Mucosa of descending colon (tissue), 3 donors: Measurements from ENCODE around the gene GET3. TPM values are rescaled to one million over a fixed set of nuclear protein-coding genes. Genes with fewer than 3 reads are reported as not detected.
"Not testable (repeated sequence)": the region's sequence is repeated elsewhere in the genome, so short reads cannot be mapped to it uniquely, and the experiment has no call there.

Source experiments
- ATAC-seq: fragments of 200-7000 bp; cut with Tn5 transposase; one replicate; pipeline ENCODE4 v1.9.1; 2020; ENCODE audit warnings: mild to moderate bottlenecking, moderate library complexity
- DNase-seq, 3 donors: peaks; one replicate each; pipeline ENCODE4 v3.0.0-alpha.2; 2020
- H3K36me3 ChIP-seq: fragments of 200-600 bp; one replicate; pipeline ENCODE4 v1.8.0; 2021; ENCODE audit warnings: low read depth, mild to moderate bottlenecking
- H3K4me1 ChIP-seq: fragments of 200-600 bp; one replicate; pipeline ENCODE4 v1.8.0; 2021; ENCODE audit warnings: low read depth, mild to moderate bottlenecking
- H3K4me3 ChIP-seq: fragments of 200-600 bp; one replicate; pipeline ENCODE4 v1.8.0; 2021; ENCODE audit warnings: mild to moderate bottlenecking
- H3K9me3 ChIP-seq: fragments of 200-600 bp; one replicate; pipeline ENCODE4 v1.8.0; 2021; ENCODE audit warnings: mild to moderate bottlenecking
- intact Hi-C, 2 donors: fragments of 100-400 bp; cut with DNase I in 1 of 2; cut with micrococcal nuclease in 1 of 2; formaldehyde crosslinking; loops; one replicate each; pipeline versions ENCODE4 v1.11.0 to v1.11.1; 2022; cut with DNase I, micrococcal nuclease
- total RNA-seq, 3 donors: library from RNA; stranded (reverse); fragmentation: NEBNext Ultra II Directional in 2 of 3; extraction: Animal tissue kit (Norgen Biotek cat#: 25700) in 2 of 3; gene quantifications; one replicate each; pipeline versions ENCODE4 v1.2.1 to v1.2.4, GENCODE V29; 2021 to 2023
- TF ChIP-seq, protein P1 (sequence below): fragments of 200-600 bp; IDR thresholded peaks from one replicate; pipeline ENCODE4 v1.8.0; 2022; ENCODE audit warnings: antibody characterized with exemption, mild to moderate bottlenecking
- donor health status: DM: no; HTN: no; CAD: no; lungs with moderate emphysema.
- donor health status: DM: no; HTN: no; CAD: no.
- donor health status: DM: no; HTN: yes; CAD: no.

Gene GET3
- total RNA-seq, 3 donors from 2014 or later: 44.8 to 70.5 (median 50.0) TPM

DNA sequence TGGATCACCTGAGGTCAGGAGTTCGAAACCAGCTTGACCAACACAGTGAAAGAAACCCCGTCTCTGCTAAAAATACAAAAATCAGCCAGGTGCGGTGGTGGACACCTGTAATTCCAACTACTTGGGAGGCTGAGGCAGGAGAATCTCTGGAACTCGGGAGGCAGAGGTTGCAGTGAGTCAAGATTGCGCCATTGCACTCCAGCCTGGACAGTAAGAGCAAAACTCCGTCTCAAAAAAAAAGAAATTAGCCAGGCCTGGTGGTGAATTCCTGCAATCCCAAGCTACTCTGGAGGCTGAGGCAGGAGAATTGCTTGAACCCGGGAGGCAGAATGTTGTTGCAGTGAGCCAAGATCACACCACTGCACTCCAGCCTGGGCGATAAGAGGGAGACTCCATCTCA lies 28.7 kb upstream of the GET3 start:
- ATAC-seq: no peak
- Histone ChIP-seq H3K4me3 (no peak overlapping the region), H3K36me3 (peaks cover 8% of the 10 kb centered on the region), H3K9me3 (no peaks in the 10 kb centered on the region), H3K4me1 (no peaks in the 10 kb centered on the region)
- no peak for DNase-seq
- intact Hi-C loops: loop anchor here in 1 of 2 donors (5.0 kb wide), 1 partner anchor 49 kb away; no protein-coding TSS in a partner anchor
- TF ChIP-seq, protein P1, sequence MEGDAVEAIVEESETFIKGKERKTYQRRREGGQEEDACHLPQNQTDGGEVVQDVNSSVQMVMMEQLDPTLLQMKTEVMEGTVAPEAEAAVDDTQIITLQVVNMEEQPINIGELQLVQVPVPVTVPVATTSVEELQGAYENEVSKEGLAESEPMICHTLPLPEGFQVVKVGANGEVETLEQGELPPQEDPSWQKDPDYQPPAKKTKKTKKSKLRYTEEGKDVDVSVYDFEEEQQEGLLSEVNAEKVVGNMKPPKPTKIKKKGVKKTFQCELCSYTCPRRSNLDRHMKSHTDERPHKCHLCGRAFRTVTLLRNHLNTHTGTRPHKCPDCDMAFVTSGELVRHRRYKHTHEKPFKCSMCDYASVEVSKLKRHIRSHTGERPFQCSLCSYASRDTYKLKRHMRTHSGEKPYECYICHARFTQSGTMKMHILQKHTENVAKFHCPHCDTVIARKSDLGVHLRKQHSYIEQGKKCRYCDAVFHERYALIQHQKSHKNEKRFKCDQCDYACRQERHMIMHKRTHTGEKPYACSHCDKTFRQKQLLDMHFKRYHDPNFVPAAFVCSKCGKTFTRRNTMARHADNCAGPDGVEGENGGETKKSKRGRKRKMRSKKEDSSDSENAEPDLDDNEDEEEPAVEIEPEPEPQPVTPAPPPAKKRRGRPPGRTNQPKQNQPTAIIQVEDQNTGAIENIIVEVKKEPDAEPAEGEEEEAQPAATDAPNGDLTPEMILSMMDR: no peak

DNA sequence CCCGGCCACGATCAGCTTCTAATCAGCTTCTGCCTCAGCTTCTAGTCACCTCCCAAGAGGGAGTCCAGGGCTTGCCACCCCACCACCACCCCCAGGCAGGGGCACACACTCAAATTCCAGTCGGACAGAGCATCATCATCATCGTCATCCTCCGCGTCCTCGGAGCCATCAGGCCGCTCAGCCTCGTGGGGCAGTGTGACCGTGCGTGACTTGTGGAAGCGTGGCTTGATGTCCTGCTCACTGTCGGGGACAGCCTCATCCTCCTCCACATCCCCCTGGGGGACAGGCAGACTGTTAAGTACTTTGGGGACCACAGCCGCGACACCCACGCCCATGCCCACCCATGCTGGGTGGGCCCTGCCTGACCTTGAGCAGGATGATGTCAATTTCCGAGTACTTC lies 26.1 kb upstream of the GET3 start:
- intact Hi-C loops: no loop called here
- TF ChIP-seq, protein P1: no peak
- H3K4me1 ChIP-seq: no peaks in the 10 kb centered on the region
- DNase-seq: no peak
- no peak for ATAC-seq
- no peaks in the 10 kb centered on the region for H3K9me3 ChIP-seq
- peaks cover 8% of the 10 kb centered on the region for H3K36me3 ChIP-seq
- H3K4me3 ChIP-seq: no peak overlapping the region

DNA sequence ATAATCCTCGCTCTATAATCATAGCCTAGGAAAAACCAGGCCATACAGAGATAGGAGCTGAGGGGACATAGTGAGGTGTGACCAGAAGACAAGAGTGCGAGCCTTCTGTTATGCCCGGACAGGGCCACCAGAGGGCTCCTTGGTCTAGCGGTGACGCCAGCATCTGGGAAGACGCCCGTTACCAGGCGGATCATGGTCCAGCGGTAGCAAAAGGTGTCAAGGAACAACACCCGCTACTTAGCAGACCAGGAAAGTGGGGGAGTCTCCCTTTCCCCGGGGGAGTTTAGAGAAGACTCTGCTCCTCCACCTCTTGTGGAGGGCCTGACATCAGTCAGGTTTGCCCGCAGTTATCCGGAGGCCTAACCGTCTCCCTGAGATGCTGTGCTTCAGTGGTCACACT lies 25.2 kb upstream of the GET3 start:
- H3K9me3 ChIP-seq, ATAC-seq, H3K4me3 ChIP-seq, H3K4me1 ChIP-seq, H3K36me3 ChIP-seq, intact Hi-C loops: not testable (repeated sequence)
- peak in 2 of 3 donors; percentile 59 for DNase-seq

DNA sequence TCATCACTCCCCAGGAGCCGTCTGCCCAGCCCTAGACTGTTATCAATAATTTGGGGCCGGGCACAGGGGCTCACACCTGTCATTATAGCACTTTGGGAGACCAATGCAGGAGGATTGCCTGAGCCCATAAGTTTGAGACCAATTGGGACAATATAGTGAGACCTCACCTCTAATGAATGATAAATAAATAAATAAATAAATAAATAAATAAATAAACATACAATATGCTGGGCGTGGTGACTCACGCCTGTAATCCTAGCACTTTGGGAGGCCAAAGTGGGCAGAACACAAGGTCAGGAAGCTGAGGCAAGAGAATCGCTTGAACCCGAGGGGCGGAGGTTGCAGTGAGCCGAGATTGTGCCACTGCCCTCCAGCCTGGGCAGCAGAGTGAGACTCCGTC lies 24.0 kb upstream of the GET3 start:
- intact Hi-C loops: not testable (repeated sequence)

DNA sequence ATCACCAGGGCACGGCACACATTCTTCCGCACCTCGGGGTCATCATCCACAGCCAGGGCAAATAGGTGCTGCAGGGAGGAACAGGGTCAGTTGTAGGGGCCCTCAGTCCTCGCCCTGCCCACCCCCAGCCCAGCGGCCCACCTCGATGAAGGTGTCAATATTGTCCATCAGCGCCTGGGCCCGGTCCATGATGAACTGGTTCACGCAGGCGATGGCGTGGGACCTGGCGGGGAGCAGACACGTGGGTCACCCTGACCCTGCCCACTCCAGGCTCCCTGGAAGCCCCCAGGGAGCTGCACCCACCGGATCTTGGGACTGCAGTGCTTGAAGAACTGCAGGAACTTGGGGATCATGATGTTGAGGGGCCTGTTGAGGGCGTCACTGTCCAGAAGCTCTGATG lies 22.2 kb upstream of the GET3 start:
- ATAC-seq (no peak), DNase-seq (no peak)
- intact Hi-C loops: no loop called here
- Histone ChIP-seq H3K9me3 (no peaks in the 10 kb centered on the region), H3K4me1 (no peaks in the 10 kb centered on the region), H3K36me3 (peaks cover 6% of the 10 kb centered on the region), H3K4me3 (no peak overlapping the region)
- TF ChIP-seq, protein P1: no peak

More for the DNA sequence above, 24.0 kb upstream of the GET3 start:
- H3K4me3 ChIP-seq, H3K9me3 ChIP-seq, H3K4me1 ChIP-seq, DNase-seq, H3K36me3 ChIP-seq, ATAC-seq: not testable (repeated sequence)

DNA sequence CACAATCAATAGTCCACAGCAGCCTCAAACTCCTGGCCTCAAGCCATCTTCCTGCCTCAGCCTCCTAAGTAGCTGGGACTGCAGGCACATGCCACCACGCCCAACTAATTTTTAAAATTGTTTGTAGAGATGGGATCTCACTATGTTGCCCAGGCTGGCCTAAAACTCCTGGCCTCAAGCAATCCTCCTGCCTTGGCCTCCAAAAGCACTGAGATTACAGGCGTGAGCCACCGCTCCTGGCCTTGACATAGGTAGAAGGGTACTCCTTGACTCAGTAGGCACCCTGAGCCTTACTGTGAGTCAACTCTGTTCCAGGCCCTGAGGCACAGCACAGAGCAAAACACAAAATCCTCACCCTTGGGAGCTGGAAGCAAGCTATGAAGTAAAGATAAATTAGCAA lies 21.4 kb upstream of the GET3 start:
- no peaks in the 10 kb centered on the region for H3K36me3 ChIP-seq
- TF ChIP-seq, protein P1: no peak

DNA sequence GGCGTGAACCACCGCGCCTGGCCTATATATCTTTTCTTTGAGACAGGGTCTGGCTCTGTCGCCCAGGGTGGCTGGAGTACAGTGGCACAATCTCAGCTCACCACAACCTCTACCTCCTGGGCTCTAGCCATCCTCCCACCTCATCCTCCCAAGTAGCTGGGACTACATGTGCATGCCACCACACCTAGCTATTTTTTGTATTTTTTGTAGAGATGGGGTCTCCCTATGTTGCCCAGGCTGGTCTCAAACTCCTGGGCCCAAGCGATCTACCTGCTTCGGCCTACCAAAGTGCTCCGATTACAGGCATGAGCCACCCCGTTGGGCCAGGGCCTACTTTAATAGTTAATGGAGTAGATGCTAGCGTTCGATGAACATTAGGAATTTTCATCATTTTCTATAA lies 17.0 kb upstream of the GET3 start:
- Histone ChIP-seq H3K4me1 (peaks cover 21% of the 10 kb centered on the region), H3K9me3 (no peaks in the 10 kb centered on the region), H3K4me3 (no peak overlapping the region), H3K36me3 (no peaks in the 10 kb centered on the region)
- TF ChIP-seq, protein P1: no peak
- no peak for DNase-seq
- intact Hi-C loops: no loop called here
- ATAC-seq: no peak

More for the DNA sequence above, 21.4 kb upstream of the GET3 start:
- Histone ChIP-seq H3K4me1 (peaks cover 6% of the 10 kb centered on the region), H3K4me3 (no peak overlapping the region), H3K9me3 (no peaks in the 10 kb centered on the region)
- DNase-seq (no peak), ATAC-seq (no peak)
- intact Hi-C loops: no loop called here
